Loucy (cell line): ENCODE results near the gene ABHD18.

ENCODE experiments used
- CTCF ChIP-seq: fragments of 200-600 bp; sonication (generic); conservative IDR thresholded peaks from 2 replicates; pipeline ENCODE4 v1.5.1; 2014; ENCODE audit warnings: mild to moderate bottlenecking, antibody characterized with exemption, low read length
- EZH2phosphoT487 ChIP-seq: fragments of 200-600 bp; IDR thresholded peaks from 2 replicates; pipeline ENCODE4 v1.6.1; 2018; ENCODE audit warnings: antibody characterized with exemption, mild to moderate bottlenecking, moderate library complexity, borderline replicate concordance

DNA sequence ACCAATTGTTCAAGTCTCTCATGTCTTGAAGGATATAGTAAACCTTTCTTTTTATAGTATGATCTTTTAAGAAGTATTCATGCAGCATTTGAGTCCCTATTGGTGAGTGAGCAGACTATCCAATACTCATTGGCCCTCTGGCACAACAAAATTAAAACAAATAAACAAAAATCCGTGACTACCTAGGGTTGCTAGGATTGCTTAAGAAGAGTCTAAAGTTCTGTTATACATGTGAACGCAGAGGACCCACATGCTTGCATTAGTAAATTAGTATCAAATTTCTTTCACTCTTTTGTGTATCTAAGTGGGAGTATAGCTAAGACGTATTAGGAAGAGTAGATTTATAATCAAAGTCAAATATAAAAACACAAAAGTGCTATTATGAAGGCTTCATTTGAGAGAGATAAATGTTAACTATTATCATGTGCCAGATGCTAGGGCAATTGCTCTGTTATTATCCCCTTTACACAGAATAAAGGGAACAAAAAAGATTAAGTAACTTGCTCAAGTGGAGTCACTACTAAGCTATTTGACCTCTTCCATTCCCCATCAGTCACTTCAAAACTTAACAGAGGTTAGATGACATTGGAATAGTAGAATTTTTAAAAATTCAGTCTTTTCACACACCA, 66.7 kb downstream of the ABHD18 start:
- TF ChIP-seq CTCF (no peak), EZH2phosphoT487 (no peak)
